HEK293T (cell line): ENCODE data around the gene SLC6A2.

Source experiments
- ARNT ChIP-seq: fragments of 450-650 bp; IDR thresholded peaks from 2 replicates; pipeline ENCODE4 v1.6.1; 2017; ENCODE audit warnings: mild to moderate bottlenecking
- BHLHE40 ChIP-seq: fragments of 450-650 bp; IDR thresholded peaks from 2 replicates; pipeline ENCODE4 v1.6.1; 2016; ENCODE audit warnings: mild to moderate bottlenecking, moderate library complexity, borderline replicate concordance
- CTBP1 ChIP-seq: fragments of 450-650 bp; IDR thresholded peaks from 2 replicates; pipeline ENCODE4 v1.6.1; 2016; ENCODE audit warnings: borderline replicate concordance
- ELF4 ChIP-seq: fragments of 450-650 bp; IDR thresholded peaks from 2 replicates; pipeline ENCODE4 v1.6.1; 2017; ENCODE audit warnings: antibody characterized with exemption
- FOXA1 ChIP-seq: fragments of 450-650 bp; IDR thresholded peaks from 2 replicates; pipeline ENCODE4 v1.6.1; 2016; ENCODE audit warnings: mild to moderate bottlenecking
- FOXK2 ChIP-seq: fragments of 450-650 bp; IDR thresholded peaks from 2 replicates; pipeline ENCODE4 v1.6.1; 2016; ENCODE audit warnings: mild to moderate bottlenecking
- FOXM1 ChIP-seq: fragments of 450-650 bp; IDR thresholded peaks from 2 replicates; pipeline ENCODE4 v1.6.1; 2017; ENCODE audit warnings: mild to moderate bottlenecking, borderline replicate concordance
- LEF1 ChIP-seq: fragments of 450-650 bp; IDR thresholded peaks from 2 replicates; pipeline ENCODE4 v1.6.1; 2017; ENCODE audit warnings: mild to moderate bottlenecking, borderline replicate concordance
- PKNOX1 ChIP-seq: fragments of 450-650 bp; IDR thresholded peaks from 2 replicates; pipeline ENCODE4 v1.6.1; 2016
- SP1 ChIP-seq: fragments of 450-650 bp; IDR thresholded peaks from 2 replicates; pipeline ENCODE4 v1.6.1; 2017
- SUZ12 ChIP-seq: fragments of 450-650 bp; IDR thresholded peaks from 2 replicates; pipeline ENCODE4 v1.6.1; 2016; ENCODE audit warnings: mild to moderate bottlenecking
- TARDBP ChIP-seq: fragments of 450-650 bp; IDR thresholded peaks from 2 replicates; pipeline ENCODE4 v1.6.1; 2016
- ZNF384 ChIP-seq: fragments of 450-650 bp; IDR thresholded peaks from 2 replicates; pipeline ENCODE4 v1.6.1; 2016

- no peak for TF ChIP-seq SP1
- TF ChIP-seq FOXA1: no peak
- TF ChIP-seq ELF4: no peak
- TF ChIP-seq TARDBP: no peak
- no peak for TF ChIP-seq BHLHE40
- no peak for TF ChIP-seq ZNF384
- TF ChIP-seq FOXM1: no peak
- TF ChIP-seq FOXK2: no peak
- TF ChIP-seq SUZ12: no peak
- TF ChIP-seq ARNT: no peak
- TF ChIP-seq PKNOX1: no peak
- no peak for TF ChIP-seq LEF1
- no peak for TF ChIP-seq CTBP1
Observed at GRCh38 chr16:55666012-55666411, 10.2 kb downstream of the SLC6A2 start.
